ENCODE measurements around the gene LSM6.

LSM6 gene

DNA sequence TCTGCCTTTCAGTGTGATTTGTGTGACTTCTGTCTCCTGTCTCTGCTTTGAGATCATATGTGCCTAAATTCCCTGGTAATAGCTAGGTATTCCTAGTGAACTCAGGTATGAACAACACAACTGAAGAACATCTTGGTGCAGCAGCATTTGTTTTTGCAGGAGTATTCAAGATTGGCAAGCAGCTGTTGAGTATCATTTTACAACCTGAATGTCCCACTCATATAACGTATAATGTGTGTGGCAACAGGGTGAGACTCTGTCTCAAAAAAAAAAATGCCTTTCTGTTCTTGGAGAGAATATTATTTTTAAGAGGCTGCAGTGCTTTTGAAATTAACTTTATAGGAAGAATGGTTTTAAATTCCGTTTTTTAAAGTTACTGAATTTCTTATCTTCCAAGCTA lies 7.7 kb downstream of the LSM6 start:
- peaks cover 9 to 21% of the 10 kb centered on the region in 2 donors for H3K36me3 ChIP-seq (ENCODE audit: control insufficient read depth in 1 of 2, insufficient read depth in 2 of 2, low read length in 2 of 2)
- no peak overlapping the region for H3K9ac ChIP-seq (ENCODE audit: low read depth in 1 of 2, low read length in 2 of 2)
- no peaks in the 10 kb centered on the region for H3K9me3 ChIP-seq (ENCODE audit: control insufficient read depth in 1 of 2, low read length in 2 of 2)
- no peak overlapping the region for H3K27ac ChIP-seq (ENCODE audit: low read depth, low read length)
- peaks cover 10 to 18% of the 10 kb centered on the region in 2 donors for H3K4me1 ChIP-seq (ENCODE audit: control insufficient read depth in 1 of 2, insufficient read depth in 2 of 2, low read length in 2 of 2)
- H3K4me3 ChIP-seq (ENCODE audit: low read depth in 1 of 2, low read length in 2 of 2), result no peak overlapping the region
- H3K27me3 ChIP-seq (ENCODE audit: control insufficient read depth in 1 of 2, insufficient read depth in 2 of 2, low read length in 2 of 2), result no peaks in the 10 kb centered on the region

DNA sequence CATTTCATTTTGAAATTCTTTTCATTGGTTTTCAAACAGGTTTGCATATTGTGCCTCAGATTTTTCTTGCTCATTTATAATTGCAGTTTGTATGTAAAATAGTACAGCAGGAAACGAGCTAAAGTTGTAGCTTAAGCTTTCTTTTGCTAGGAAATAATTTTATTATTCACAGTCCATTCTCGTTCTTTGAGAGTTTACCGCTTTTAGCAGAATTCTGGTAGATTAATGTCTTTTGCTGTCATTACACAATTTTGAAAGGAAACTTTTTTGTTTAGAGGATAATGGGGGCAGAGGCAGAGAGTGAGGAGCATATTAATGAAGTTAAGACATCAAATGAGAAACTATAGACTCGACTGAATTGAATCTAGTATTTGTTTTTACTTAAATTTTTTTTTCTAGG lies 10.5 kb downstream of the LSM6 start:
- Histone ChIP-seq H3K4me3 (ENCODE audit: low read depth in 1 of 2, low read length in 2 of 2) (no peak overlapping the region), H3K27ac (ENCODE audit: low read depth, low read length) (no peak overlapping the region), H3K4me1 (ENCODE audit: control insufficient read depth in 1 of 2, insufficient read depth in 2 of 2, low read length in 2 of 2) (peaks cover 0 to under 1% of the 10 kb centered on the region in 2 donors), H3K9ac (ENCODE audit: low read depth in 1 of 2, low read length in 2 of 2) (no peak overlapping the region), H3K9me3 (ENCODE audit: control insufficient read depth in 1 of 2, low read length in 2 of 2) (no peaks in the 10 kb centered on the region), H3K27me3 (ENCODE audit: control insufficient read depth in 1 of 2, insufficient read depth in 2 of 2, low read length in 2 of 2) (no peaks in the 10 kb centered on the region), H3K36me3 (ENCODE audit: control insufficient read depth in 1 of 2, insufficient read depth in 2 of 2, low read length in 2 of 2) (peaks cover 22 to 33% of the 10 kb centered on the region in 2 donors)

DNA sequence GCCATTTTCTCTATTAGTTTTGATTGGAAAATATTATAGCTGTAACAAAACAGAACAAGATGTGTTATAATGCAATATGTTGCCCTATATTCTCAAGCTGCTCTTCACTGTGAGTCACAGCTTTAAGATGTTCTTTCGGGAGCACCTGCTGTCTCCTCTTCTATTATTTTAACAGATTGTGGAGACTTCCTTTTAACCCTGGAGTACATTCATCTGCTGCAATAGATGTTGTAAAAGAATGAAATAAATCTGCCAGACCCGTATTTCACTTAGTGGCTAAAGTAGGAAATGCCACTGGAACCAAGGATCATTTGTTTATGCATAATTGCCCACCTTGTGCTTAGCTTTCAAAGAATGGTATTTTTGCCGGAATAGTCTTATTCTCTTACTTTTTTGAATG lies 11.1 kb downstream of the LSM6 start:
- no peaks in the 10 kb centered on the region for H3K27me3 ChIP-seq (ENCODE audit: control insufficient read depth in 1 of 2, insufficient read depth in 2 of 2, low read length in 2 of 2)
- H3K9ac ChIP-seq (ENCODE audit: low read depth in 1 of 2, low read length in 2 of 2), result no peak overlapping the region
- peaks cover 22 to 35% of the 10 kb centered on the region in 2 donors for H3K36me3 ChIP-seq (ENCODE audit: control insufficient read depth in 1 of 2, insufficient read depth in 2 of 2, low read length in 2 of 2)
- no peaks in the 10 kb centered on the region for H3K9me3 ChIP-seq (ENCODE audit: control insufficient read depth in 1 of 2, low read length in 2 of 2)
- H3K27ac ChIP-seq (ENCODE audit: low read depth, low read length), result no peak overlapping the region
- peaks cover 2 to 6% of the 10 kb centered on the region in 2 donors for H3K4me1 ChIP-seq (ENCODE audit: control insufficient read depth in 1 of 2, insufficient read depth in 2 of 2, low read length in 2 of 2)
- no peak overlapping the region for H3K4me3 ChIP-seq (ENCODE audit: low read depth in 1 of 2, low read length in 2 of 2)

DNA sequence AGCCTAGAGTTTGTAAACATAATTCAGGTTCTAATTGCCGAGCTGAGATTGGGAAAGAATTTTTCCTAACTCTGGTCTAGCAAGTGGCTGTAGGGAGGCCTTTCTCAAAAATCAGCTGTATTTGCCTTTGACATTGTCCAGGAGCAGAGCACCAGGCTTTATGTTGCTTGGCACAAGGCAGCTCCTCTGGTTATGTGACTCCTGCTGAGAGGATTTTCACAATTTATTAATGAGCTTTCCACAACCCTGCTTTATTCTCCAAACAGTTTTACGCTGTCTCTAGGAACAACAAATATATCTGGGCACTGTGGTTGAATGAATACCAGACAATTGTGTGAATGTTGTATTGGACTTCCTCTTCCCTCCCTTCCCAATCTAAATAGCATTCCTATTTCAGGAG lies 14.9 kb downstream of the LSM6 start:
- H3K36me3 ChIP-seq (ENCODE audit: control insufficient read depth in 1 of 2, insufficient read depth in 2 of 2, low read length in 2 of 2), result peaks cover 22 to 31% of the 10 kb centered on the region in 2 donors
- H3K9me3 ChIP-seq (ENCODE audit: control insufficient read depth in 1 of 2, low read length in 2 of 2), result no peaks in the 10 kb centered on the region
- H3K27ac ChIP-seq (ENCODE audit: low read depth, low read length), result no peak overlapping the region
- H3K9ac ChIP-seq (ENCODE audit: low read depth in 1 of 2, low read length in 2 of 2), result no peak overlapping the region
- no peaks in the 10 kb centered on the region for H3K27me3 ChIP-seq (ENCODE audit: control insufficient read depth in 1 of 2, insufficient read depth in 2 of 2, low read length in 2 of 2)
- H3K4me3 ChIP-seq (ENCODE audit: low read depth in 1 of 2, low read length in 2 of 2), result no peak overlapping the region
- H3K4me1 ChIP-seq (ENCODE audit: control insufficient read depth in 1 of 2, insufficient read depth in 2 of 2, low read length in 2 of 2), result peaks cover 9 to 12% of the 10 kb centered on the region in 2 donors

DNA sequence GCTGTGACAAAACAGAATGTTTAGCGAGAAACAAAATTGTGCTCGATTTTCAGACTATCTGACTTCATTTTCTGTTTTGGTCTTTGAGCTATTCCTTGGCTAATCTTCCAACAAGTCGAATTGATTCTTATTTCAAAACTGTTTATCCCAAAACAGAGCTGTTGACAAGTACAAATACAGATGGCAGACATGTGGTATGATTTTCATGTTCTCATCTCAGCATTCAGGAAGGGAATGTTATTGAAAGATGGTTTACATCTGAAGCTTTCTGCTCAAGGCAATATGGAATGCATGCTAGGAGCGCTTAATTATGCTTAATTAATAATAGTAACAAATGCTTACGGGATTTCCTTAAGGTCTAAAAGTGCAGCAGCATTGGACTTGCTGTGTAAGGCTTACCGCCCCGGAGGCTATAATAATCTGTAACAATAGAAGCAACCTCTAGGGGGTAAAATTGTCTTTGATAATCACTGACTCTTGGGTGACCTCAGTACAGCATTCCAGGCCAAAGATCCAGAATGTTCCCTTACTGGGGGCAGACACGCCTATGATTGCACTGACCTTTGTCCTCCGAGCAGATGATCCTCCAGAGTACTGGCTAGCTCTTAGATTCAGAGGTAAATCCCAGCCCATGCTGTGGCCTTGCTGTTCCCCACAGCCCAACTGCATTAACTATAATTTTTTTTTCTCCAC lies 16.4 kb downstream of the LSM6 start:
- H3K36me3 ChIP-seq (ENCODE audit: control insufficient read depth in 1 of 2, insufficient read depth in 2 of 2, low read length in 2 of 2), result peaks cover 21 to 27% of the 10 kb centered on the region in 2 donors

DNA sequence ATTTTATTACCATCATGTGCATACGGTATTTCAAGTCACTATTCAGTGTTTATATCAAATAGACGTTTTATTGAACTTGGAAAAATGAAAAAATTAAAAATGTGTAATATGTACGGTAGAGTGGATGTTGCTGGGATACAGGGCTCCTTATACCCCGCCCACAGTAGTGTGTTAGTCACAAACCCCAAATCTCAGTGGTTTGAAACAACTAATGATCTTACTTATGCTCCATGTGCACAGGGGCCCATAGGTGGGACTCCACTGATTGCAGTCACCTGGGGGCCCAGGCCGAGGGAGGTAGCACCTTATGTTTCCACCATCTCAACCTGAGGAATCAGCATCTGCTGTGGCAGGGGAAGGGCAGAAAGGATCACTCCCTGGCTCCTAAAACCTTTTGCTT lies 18.1 kb downstream of the LSM6 start:
- Histone ChIP-seq H3K27me3 (ENCODE audit: control insufficient read depth in 1 of 2, insufficient read depth in 2 of 2, low read length in 2 of 2) (no peaks in the 10 kb centered on the region), H3K36me3 (ENCODE audit: control insufficient read depth in 1 of 2, insufficient read depth in 2 of 2, low read length in 2 of 2) (peaks cover 9 to 14% of the 10 kb centered on the region in 2 donors), H3K9ac (ENCODE audit: low read depth in 1 of 2, low read length in 2 of 2) (no peak overlapping the region), H3K4me3 (ENCODE audit: low read depth in 1 of 2, low read length in 2 of 2) (no peak overlapping the region), H3K9me3 (ENCODE audit: control insufficient read depth in 1 of 2, low read length in 2 of 2) (no peaks in the 10 kb centered on the region), H3K4me1 (ENCODE audit: control insufficient read depth in 1 of 2, insufficient read depth in 2 of 2, low read length in 2 of 2) (peaks cover 9 to 12% of the 10 kb centered on the region in 2 donors), H3K27ac (ENCODE audit: low read depth, low read length) (no peak overlapping the region)

More for the DNA sequence above, 16.4 kb downstream of the LSM6 start:
- H3K4me1 ChIP-seq (ENCODE audit: control insufficient read depth in 1 of 2, insufficient read depth in 2 of 2, low read length in 2 of 2), result peaks cover 9 to 12% of the 10 kb centered on the region in 2 donors
- no peak overlapping the region for H3K27ac ChIP-seq (ENCODE audit: low read depth, low read length)
- H3K27me3 ChIP-seq (ENCODE audit: control insufficient read depth in 1 of 2, insufficient read depth in 2 of 2, low read length in 2 of 2), result no peaks in the 10 kb centered on the region
- no peak overlapping the region for H3K9ac ChIP-seq (ENCODE audit: low read depth in 1 of 2, low read length in 2 of 2)
- H3K9me3 ChIP-seq (ENCODE audit: control insufficient read depth in 1 of 2, low read length in 2 of 2), result no peaks in the 10 kb centered on the region
- H3K4me3 ChIP-seq (ENCODE audit: low read depth in 1 of 2, low read length in 2 of 2), result no peak overlapping the region

DNA sequence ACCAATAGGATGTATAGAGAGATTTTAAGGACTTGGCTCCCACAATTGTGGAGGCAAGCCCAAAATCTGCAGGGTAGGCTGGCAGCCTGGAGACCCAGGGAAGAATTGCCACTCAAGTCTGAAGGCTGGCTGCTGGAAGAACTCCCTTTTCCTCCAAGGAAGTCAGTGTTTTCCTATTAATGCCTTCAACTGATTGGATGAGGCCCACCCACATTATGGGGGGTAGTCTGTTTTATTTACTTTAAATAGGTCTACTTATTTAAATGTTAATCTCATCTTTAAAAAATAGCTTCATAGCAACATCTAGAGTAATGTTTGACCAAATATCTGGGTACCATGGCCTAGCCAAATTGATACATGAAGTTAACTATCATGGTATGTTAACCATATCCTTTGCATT lies 18.7 kb downstream of the LSM6 start:
- Histone ChIP-seq H3K27me3 (ENCODE audit: control insufficient read depth in 1 of 2, insufficient read depth in 2 of 2, low read length in 2 of 2) (no peaks in the 10 kb centered on the region), H3K9ac (ENCODE audit: low read depth in 1 of 2, low read length in 2 of 2) (no peak overlapping the region), H3K9me3 (ENCODE audit: control insufficient read depth in 1 of 2, low read length in 2 of 2) (no peaks in the 10 kb centered on the region), H3K27ac (ENCODE audit: low read depth, low read length) (no peak overlapping the region), H3K4me1 (ENCODE audit: control insufficient read depth in 1 of 2, insufficient read depth in 2 of 2, low read length in 2 of 2) (peaks cover 9 to 12% of the 10 kb centered on the region in 2 donors), H3K36me3 (ENCODE audit: control insufficient read depth in 1 of 2, insufficient read depth in 2 of 2, low read length in 2 of 2) (peaks cover 7 to 14% of the 10 kb centered on the region in 2 donors), H3K4me3 (ENCODE audit: low read depth in 1 of 2, low read length in 2 of 2) (no peak overlapping the region)

DNA sequence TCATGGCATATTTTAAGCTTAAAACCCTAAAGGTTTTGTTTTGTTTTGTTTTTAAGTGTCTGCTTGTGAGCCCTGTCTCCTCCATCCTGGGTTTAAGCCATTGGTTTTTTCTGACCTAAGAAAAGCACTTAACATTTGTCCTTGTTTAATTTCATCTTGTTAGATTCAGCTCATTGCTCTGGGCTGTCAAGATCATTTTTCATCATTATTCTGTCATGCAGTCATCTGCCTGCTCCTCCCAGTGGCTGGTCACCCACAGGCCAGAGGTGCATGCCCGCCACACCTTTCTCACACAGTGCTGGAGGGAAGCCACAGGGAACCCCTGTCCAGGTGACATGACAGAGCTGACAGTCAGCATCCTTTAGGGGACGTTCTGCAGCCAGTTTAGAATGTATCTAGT lies 27.1 kb downstream of the LSM6 start:
- Histone ChIP-seq H3K36me3 (ENCODE audit: control insufficient read depth in 1 of 2, insufficient read depth in 2 of 2, low read length in 2 of 2) (no peaks in the 10 kb centered on the region), H3K9me3 (ENCODE audit: control insufficient read depth in 1 of 2, low read length in 2 of 2) (no peaks in the 10 kb centered on the region), H3K4me3 (ENCODE audit: low read depth in 1 of 2, low read length in 2 of 2) (no peak overlapping the region), H3K4me1 (ENCODE audit: control insufficient read depth in 1 of 2, insufficient read depth in 2 of 2, low read length in 2 of 2) (no peaks in the 10 kb centered on the region), H3K27ac (ENCODE audit: low read depth, low read length) (no peak overlapping the region), H3K27me3 (ENCODE audit: control insufficient read depth in 1 of 2, insufficient read depth in 2 of 2, low read length in 2 of 2) (no peaks in the 10 kb centered on the region), H3K9ac (ENCODE audit: low read depth in 1 of 2, low read length in 2 of 2) (no peak overlapping the region)

DNA sequence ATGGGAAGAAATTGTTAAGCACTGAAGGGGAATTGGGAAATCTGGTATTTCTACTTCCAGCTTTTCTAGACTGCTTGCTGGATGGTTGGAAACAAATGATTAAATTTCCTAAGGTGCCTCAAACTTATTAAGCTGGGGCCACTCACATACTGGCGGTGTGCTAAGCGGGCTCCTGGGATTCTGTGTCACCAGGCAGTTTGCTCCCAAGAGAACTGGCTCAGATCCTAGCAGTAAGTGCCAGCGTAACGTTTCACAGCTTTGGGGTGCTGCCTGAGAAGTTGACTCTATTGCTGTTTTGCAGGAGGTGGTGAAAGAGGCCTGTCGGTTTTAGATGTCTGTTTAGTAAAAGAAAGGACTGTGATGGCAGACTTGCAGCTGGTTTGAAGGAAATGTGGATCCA lies 31.9 kb downstream of the LSM6 start:
- Histone ChIP-seq H3K9ac (ENCODE audit: low read depth in 1 of 2, low read length in 2 of 2) (no peak overlapping the region), H3K9me3 (ENCODE audit: control insufficient read depth in 1 of 2, low read length in 2 of 2) (no peaks in the 10 kb centered on the region), H3K4me3 (ENCODE audit: low read depth in 1 of 2, low read length in 2 of 2) (no peak overlapping the region), H3K36me3 (ENCODE audit: control insufficient read depth in 1 of 2, insufficient read depth in 2 of 2, low read length in 2 of 2) (no peaks in the 10 kb centered on the region), H3K27ac (ENCODE audit: low read depth, low read length) (no peak overlapping the region), H3K4me1 (ENCODE audit: control insufficient read depth in 1 of 2, insufficient read depth in 2 of 2, low read length in 2 of 2) (no peaks in the 10 kb centered on the region), H3K27me3 (ENCODE audit: control insufficient read depth in 1 of 2, insufficient read depth in 2 of 2, low read length in 2 of 2) (no peaks in the 10 kb centered on the region)

DNA sequence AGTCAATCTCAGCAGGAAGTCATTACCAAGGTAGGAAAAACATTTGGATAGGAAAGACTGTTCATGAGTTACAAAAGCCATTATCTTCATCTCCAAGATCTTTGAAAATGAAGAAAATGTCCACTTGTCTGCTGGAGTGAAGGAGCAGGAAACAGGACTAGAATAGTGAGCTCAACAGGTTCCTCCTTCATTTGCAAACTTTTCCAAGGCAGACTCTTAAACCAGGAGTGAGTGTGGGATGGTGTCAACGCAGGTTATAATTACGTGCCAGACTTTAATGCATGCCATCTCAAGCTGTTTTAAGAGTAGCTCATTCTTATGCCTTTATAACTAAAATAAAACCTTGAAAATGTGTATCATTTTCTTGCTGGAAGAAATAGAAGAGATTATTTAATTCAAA lies 35.4 kb downstream of the LSM6 start:
- Histone ChIP-seq H3K9ac (ENCODE audit: low read depth in 1 of 2, low read length in 2 of 2) (no peak overlapping the region), H3K4me3 (ENCODE audit: low read depth in 1 of 2, low read length in 2 of 2) (no peak overlapping the region), H3K36me3 (ENCODE audit: control insufficient read depth in 1 of 2, insufficient read depth in 2 of 2, low read length in 2 of 2) (no peaks in the 10 kb centered on the region), H3K4me1 (ENCODE audit: control insufficient read depth in 1 of 2, insufficient read depth in 2 of 2, low read length in 2 of 2) (no peaks in the 10 kb centered on the region), H3K27ac (ENCODE audit: low read depth, low read length) (no peak overlapping the region), H3K27me3 (ENCODE audit: control insufficient read depth in 1 of 2, insufficient read depth in 2 of 2, low read length in 2 of 2) (no peaks in the 10 kb centered on the region), H3K9me3 (ENCODE audit: control insufficient read depth in 1 of 2, low read length in 2 of 2) (no peaks in the 10 kb centered on the region)

Data from duodenal mucosa (tissue), 2 donors.